Neural crest cell (in vitro differentiated cells): Measurements from ENCODE around the gene OR1K1. TPM values are rescaled to one million over a fixed set of nuclear protein-coding genes. Genes with fewer than 3 reads are reported as not detected.

ENCODE experiments used
- DNase-seq: peaks from one replicate; pipeline ENCODE4 v3.0.0; 2021; ENCODE audit warnings: low read depth, mixed read lengths, low spot score
- H3K27ac Mint-ChIP-seq: one replicate; pipeline ENCODE4 v1.8.0; 2021; ENCODE audit warnings: mild to moderate bottlenecking, mixed read lengths; ENCODE audit not compliant: unreplicated experiment
- H3K27me3 Mint-ChIP-seq: 2 replicates; pipeline ENCODE4 v1.8.0; 2021; ENCODE audit warnings: low read depth, mild to moderate bottlenecking, mixed read lengths
- H3K36me3 Mint-ChIP-seq: 2 replicates; pipeline ENCODE4 v1.8.0; 2021; ENCODE audit warnings: low read depth, mild to moderate bottlenecking, mixed read lengths
- H3K4me1 Mint-ChIP-seq: 2 replicates; pipeline ENCODE4 v1.8.0; 2021; ENCODE audit warnings: mixed read lengths
- H3K4me3 Mint-ChIP-seq: one replicate; pipeline ENCODE4 v1.8.0; 2021; ENCODE audit warnings: mild to moderate bottlenecking, mixed read lengths
- H3K9me3 Mint-ChIP-seq: 2 replicates; pipeline ENCODE4 v1.8.0; 2021; ENCODE audit warnings: mixed read lengths
- CTCF ChIP-seq: fragments of 200-600 bp; sonication (generic); conservative IDR thresholded peaks from 2 replicates; pipeline ENCODE4 v1.5.0; 2021; ENCODE audit warnings: antibody characterized with exemption, mild to moderate bottlenecking
- total RNA-seq: library from RNA; stranded (reverse); gene quantifications from 2 replicates; pipeline ENCODE4 v1.2.1, GENCODE V29; 2021

The OR1K1 gene
- total RNA-seq, 1 donor from 2014 or later, result not detected

GRCh38 chr9:122848256-122848943 lies 48.5 kb downstream of the OR1K1 start:
- Mint-ChIP-seq H3K4me1 (no peaks in the 10 kb centered on the region), H3K27ac (no peak overlapping the region), H3K27me3 (no peaks in the 10 kb centered on the region), H3K9me3 (peaks cover 2% of the 10 kb centered on the region), H3K4me3 (no peak overlapping the region), H3K36me3 (peaks cover 12% of the 10 kb centered on the region)
- no peak for DNase-seq
- no peak for TF ChIP-seq CTCF

Other genes starting within 250 kb of the OR1K1 start
- gene OR1N2, start 247.0 kb upstream of the OR1K1 start, total RNA-seq, result not detected in 2 replicates
- not detected in 2 replicates for gene OR1L8, start 216.7 kb upstream of the OR1K1 start, total RNA-seq
- gene OR1Q1, start 185.4 kb upstream of the OR1K1 start, total RNA-seq, result not detected in 2 replicates
- gene OR1B1, start 142.5 kb upstream of the OR1K1 start, total RNA-seq, result not detected in 2 replicates
- gene OR1L1, start 138.4 kb upstream of the OR1K1 start, total RNA-seq, result not detected in 2 replicates
- not detected in 2 replicates for gene OR1L3, start 125.0 kb upstream of the OR1K1 start, total RNA-seq
- not detected in 2 replicates for gene OR1L4, start 76.1 kb upstream of the OR1K1 start, total RNA-seq
- gene OR1L6, start 57.8 kb upstream of the OR1K1 start, total RNA-seq, result not detected in 2 replicates
- not detected in 2 replicates for gene OR5C1, start 11.2 kb upstream of the OR1K1 start, total RNA-seq
- gene PDCL, start 28.5 kb downstream of the OR1K1 start, total RNA-seq, result 29.3 and 30.5 TPM in 2 replicates
- 53.5 and 54.1 TPM in 2 replicates for gene RC3H2, start 105.2 kb downstream of the OR1K1 start, total RNA-seq
- gene ZBTB6, start 113.2 kb downstream of the OR1K1 start, total RNA-seq, result 8.4 and 9.4 TPM in 2 replicates
- gene ZBTB26, start 131.4 kb downstream of the OR1K1 start, total RNA-seq, result 13.2 and 13.5 TPM in 2 replicates
- gene RABGAP1, start 140.9 kb downstream of the OR1K1 start, total RNA-seq, result 54.9 and 59.5 TPM in 2 replicates
- gene GPR21, start 233.5 kb downstream of the OR1K1 start, total RNA-seq, result 1.0 TPM in 1 of 2 replicates, not detected in the other